Measurements from ENCODE around the gene CCDC28A. TPM values are rescaled to one million over a fixed set of nuclear protein-coding genes. Genes with fewer than 3 reads are reported as not detected.

The CCDC28A gene
- total RNA-seq, 1 donor from 2014 or later: 16.1 TPM

GRCh38 chr6:138800377-138801150, 27.0 kb downstream of the CCDC28A start:
- Mint-ChIP-seq H3K4me1 (ENCODE audit: low read depth) (peaks cover 7% of the 10 kb centered on the region), H3K27ac (no peak overlapping the region), H3K4me3 (no peak overlapping the region), H3K9me3 (no peaks in the 10 kb centered on the region), H3K27me3 (ENCODE audit: insufficient read depth) (peaks cover 18% of the 10 kb centered on the region), H3K36me3 (ENCODE audit: low read depth) (no peaks in the 10 kb centered on the region)
- no peak for DNase-seq (ENCODE audit: low spot score)
- intact Hi-C loops (cut with micrococcal nuclease): no loop called here

GRCh38 chr6:138803331-138803730, 29.8 kb downstream of the CCDC28A start:
- Mint-ChIP-seq H3K9me3 (no peaks in the 10 kb centered on the region), H3K27me3 (ENCODE audit: insufficient read depth) (peaks cover 8% of the 10 kb centered on the region), H3K4me1 (ENCODE audit: low read depth) (peaks cover 7% of the 10 kb centered on the region), H3K27ac (no peak overlapping the region), H3K36me3 (ENCODE audit: low read depth) (no peaks in the 10 kb centered on the region), H3K4me3 (no peak overlapping the region)
- DNase-seq (ENCODE audit: low spot score): no peak
- intact Hi-C loops (cut with micrococcal nuclease): no loop called here

GRCh38 chr6:138803861-138804260, 30.3 kb downstream of the CCDC28A start:
- no peak for DNase-seq (ENCODE audit: low spot score)
- no peaks in the 10 kb centered on the region for H3K36me3 Mint-ChIP-seq (ENCODE audit: low read depth)
- no peaks in the 10 kb centered on the region for H3K9me3 Mint-ChIP-seq
- H3K27ac Mint-ChIP-seq: no peak overlapping the region
- intact Hi-C loops (cut with micrococcal nuclease): no loop called here
- peaks cover 8% of the 10 kb centered on the region for H3K27me3 Mint-ChIP-seq (ENCODE audit: insufficient read depth)
- peaks cover 7% of the 10 kb centered on the region for H3K4me1 Mint-ChIP-seq (ENCODE audit: low read depth)
- no peak overlapping the region for H3K4me3 Mint-ChIP-seq

- H3K9me3 Mint-ChIP-seq: no peaks in the 10 kb centered on the region
- H3K27ac Mint-ChIP-seq: no peak overlapping the region
- no peaks in the 10 kb centered on the region for H3K36me3 Mint-ChIP-seq (ENCODE audit: low read depth)
- intact Hi-C loops (cut with micrococcal nuclease): no loop called here
- DNase-seq (ENCODE audit: low spot score): no peak
- peaks cover 4% of the 10 kb centered on the region for H3K4me1 Mint-ChIP-seq (ENCODE audit: low read depth)
- H3K27me3 Mint-ChIP-seq (ENCODE audit: insufficient read depth): peaks cover 9% of the 10 kb centered on the region
- H3K4me3 Mint-ChIP-seq: no peak overlapping the region
Measured at GRCh38 chr6:138805016-138805765, 31.6 kb downstream of the CCDC28A start.

DNA sequence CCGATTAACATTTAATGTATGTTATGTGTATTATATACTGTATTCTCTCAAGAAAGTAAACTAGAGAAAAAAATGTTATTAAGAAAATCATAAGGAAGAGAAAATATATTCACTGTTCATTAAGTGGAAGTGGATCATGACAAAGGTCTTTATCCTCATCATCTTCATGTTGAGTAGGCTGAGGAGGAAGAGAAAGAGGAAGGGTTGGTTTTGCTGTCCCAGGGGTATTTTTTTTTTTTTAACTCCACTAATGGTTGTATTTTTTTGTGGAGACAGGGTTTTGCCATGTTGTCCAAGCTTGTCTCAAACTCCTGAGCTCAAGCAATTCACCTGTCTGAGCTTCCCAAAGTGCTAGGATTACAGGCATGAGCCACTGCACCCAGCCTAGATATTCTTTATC, 33.3 kb downstream of the CCDC28A start:
- no peak overlapping the region for H3K4me3 Mint-ChIP-seq
- intact Hi-C loops (cut with micrococcal nuclease): no loop called here
- DNase-seq (ENCODE audit: low spot score): no peak
- H3K27me3 Mint-ChIP-seq (ENCODE audit: insufficient read depth): peaks cover 12% of the 10 kb centered on the region
- no peaks in the 10 kb centered on the region for H3K9me3 Mint-ChIP-seq
- H3K4me1 Mint-ChIP-seq (ENCODE audit: low read depth): no peaks in the 10 kb centered on the region
- H3K27ac Mint-ChIP-seq: no peak overlapping the region
- no peaks in the 10 kb centered on the region for H3K36me3 Mint-ChIP-seq (ENCODE audit: low read depth)

- DNase-seq (ENCODE audit: low spot score): no peak
- H3K4me1 Mint-ChIP-seq (ENCODE audit: low read depth): no peaks in the 10 kb centered on the region
- H3K9me3 Mint-ChIP-seq: no peaks in the 10 kb centered on the region
- no peaks in the 10 kb centered on the region for H3K36me3 Mint-ChIP-seq (ENCODE audit: low read depth)
- H3K27ac Mint-ChIP-seq: no peak overlapping the region
- H3K27me3 Mint-ChIP-seq (ENCODE audit: insufficient read depth): peaks cover 9% of the 10 kb centered on the region
- intact Hi-C loops (cut with micrococcal nuclease): no loop called here
- H3K4me3 Mint-ChIP-seq: no peak overlapping the region
Measured at GRCh38 chr6:138809677-138810076, 36.1 kb downstream of the CCDC28A start.

GRCh38 chr6:138811866-138812265, 38.3 kb downstream of the CCDC28A start:
- intact Hi-C loops (cut with micrococcal nuclease): no loop called here
- no peaks in the 10 kb centered on the region for H3K9me3 Mint-ChIP-seq
- H3K4me3 Mint-ChIP-seq: no peak overlapping the region
- H3K27me3 Mint-ChIP-seq (ENCODE audit: insufficient read depth): peaks cover 5% of the 10 kb centered on the region
- H3K4me1 Mint-ChIP-seq (ENCODE audit: low read depth): peaks cover 8% of the 10 kb centered on the region
- no peak for DNase-seq (ENCODE audit: low spot score)
- H3K36me3 Mint-ChIP-seq (ENCODE audit: low read depth): no peaks in the 10 kb centered on the region
- no peak overlapping the region for H3K27ac Mint-ChIP-seq

DNA sequence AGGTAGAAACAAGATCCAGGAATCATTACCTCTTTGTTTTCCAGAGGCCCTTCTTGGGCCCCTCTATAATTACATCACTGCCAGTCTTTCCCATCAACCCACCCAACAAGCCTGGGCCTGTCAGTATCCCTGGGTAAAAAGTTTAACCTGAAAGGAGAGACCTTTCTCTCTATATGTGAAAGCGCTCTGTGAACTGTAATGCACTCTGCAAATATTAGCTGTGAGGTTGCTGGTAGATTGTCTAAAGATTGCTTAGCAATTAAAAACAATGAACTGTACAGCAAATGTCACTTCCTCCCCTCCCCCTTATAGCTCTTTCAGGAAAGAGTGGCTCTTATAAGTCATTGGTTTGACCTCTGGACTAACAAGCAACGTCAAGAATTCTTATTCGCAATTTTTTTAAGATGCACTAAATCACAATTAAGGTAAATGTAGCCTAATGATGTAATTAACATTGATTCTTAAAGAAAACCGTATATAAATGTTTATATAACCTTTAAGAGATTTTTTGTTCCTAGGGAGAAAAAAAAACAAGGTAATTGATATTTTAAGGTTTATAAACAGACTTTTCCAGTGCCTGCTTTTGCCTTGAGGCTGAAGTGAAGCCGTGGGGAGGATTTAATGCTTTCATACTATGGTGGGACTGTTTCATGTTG, 40.7 kb downstream of the CCDC28A start:
- H3K27ac Mint-ChIP-seq: no peak overlapping the region
- no peak for DNase-seq (ENCODE audit: low spot score)
- H3K9me3 Mint-ChIP-seq: no peaks in the 10 kb centered on the region
- H3K36me3 Mint-ChIP-seq (ENCODE audit: low read depth): no peaks in the 10 kb centered on the region
- peaks cover 3% of the 10 kb centered on the region for H3K27me3 Mint-ChIP-seq (ENCODE audit: insufficient read depth)
- H3K4me3 Mint-ChIP-seq: no peak overlapping the region
- intact Hi-C loops (cut with micrococcal nuclease): no loop called here
- peaks cover 27% of the 10 kb centered on the region for H3K4me1 Mint-ChIP-seq (ENCODE audit: low read depth)

- Mint-ChIP-seq H3K27me3 (ENCODE audit: insufficient read depth) (peaks cover 3% of the 10 kb centered on the region), H3K9me3 (no peaks in the 10 kb centered on the region), H3K4me1 (ENCODE audit: low read depth) (peaks cover 33% of the 10 kb centered on the region), H3K36me3 (ENCODE audit: low read depth) (no peaks in the 10 kb centered on the region), H3K4me3 (no peak overlapping the region), H3K27ac (no peak overlapping the region)
- intact Hi-C loops (cut with micrococcal nuclease): loop anchor here (5.0 kb wide), 5 partner anchors 57 to 347 kb away; no protein-coding TSS in a partner anchor
- DNase-seq (ENCODE audit: low spot score): no peak
Measured at GRCh38 chr6:138815221-138815620, 41.7 kb downstream of the CCDC28A start.

GRCh38 chr6:138815797-138816528, 42.4 kb downstream of the CCDC28A start:
- intact Hi-C loops (cut with micrococcal nuclease): loop anchor here (1.0 to 5.0 kb wide), 10 partner anchors 56 to 548 kb away; partner anchors contain the start of genes ABRACL and REPS1
- no peaks in the 10 kb centered on the region for H3K36me3 Mint-ChIP-seq (ENCODE audit: low read depth)
- no peak overlapping the region for H3K4me3 Mint-ChIP-seq
- peaks cover under 1% of the 10 kb centered on the region for H3K27me3 Mint-ChIP-seq (ENCODE audit: insufficient read depth)
- H3K4me1 Mint-ChIP-seq (ENCODE audit: low read depth): peaks cover 36% of the 10 kb centered on the region
- DNase-seq (ENCODE audit: low spot score): no peak
- H3K27ac Mint-ChIP-seq: peak overlapping the region; percentile 40
- H3K9me3 Mint-ChIP-seq: no peaks in the 10 kb centered on the region

GRCh38 chr6:138817799-138818198, 44.2 kb downstream of the CCDC28A start:
- Mint-ChIP-seq H3K27me3 (ENCODE audit: insufficient read depth) (no peaks in the 10 kb centered on the region), H3K36me3 (ENCODE audit: low read depth) (no peaks in the 10 kb centered on the region), H3K27ac (peak overlapping the region; percentile 78), H3K9me3 (no peaks in the 10 kb centered on the region), H3K4me1 (ENCODE audit: low read depth) (peaks cover 36% of the 10 kb centered on the region), H3K4me3 (no peak overlapping the region)
- intact Hi-C loops (cut with micrococcal nuclease): loop anchor here (2.0 to 5.0 kb wide), 9 partner anchors 45 to 345 kb away; partner anchors contain the start of genes ABRACL and CCDC28A
- no peak for DNase-seq (ENCODE audit: low spot score)

GRCh38 chr6:138818496-138819194, 45.1 kb downstream of the CCDC28A start:
- Mint-ChIP-seq H3K4me1 (ENCODE audit: low read depth) (peaks cover 36% of the 10 kb centered on the region), H3K36me3 (ENCODE audit: low read depth) (no peaks in the 10 kb centered on the region), H3K9me3 (no peaks in the 10 kb centered on the region), H3K4me3 (peak overlapping the region; percentile 25), H3K27me3 (ENCODE audit: insufficient read depth) (no peaks in the 10 kb centered on the region), H3K27ac (peak overlapping the region; percentile 78)
- intact Hi-C loops (cut with micrococcal nuclease): loop anchor here (2.0 to 5.0 kb wide), 7 partner anchors 46 to 344 kb away; partner anchors contain the start of gene CCDC28A
- no peak for DNase-seq (ENCODE audit: low spot score)
